ENCODE measurements around the gene GRIK1.

GRCh38 chr21:29712818-29713217 lies 227.0 kb downstream of the GRIK1 start:
- no peak for TF ChIP-seq CTCF (conservative IDR thresholded peaks at IDR 0.05)
- TF ChIP-seq EZH2 (IDR thresholded peaks at IDR 0.05; ENCODE audit: low read depth), result no peak

Measured in PC-9 (cell line).